ENCODE results near the gene WIPF1. TPM values are rescaled to one million over a fixed set of nuclear protein-coding genes. Genes with fewer than 3 reads are reported as not detected.

Gene WIPF1
- total RNA-seq, 2 donors from 2014 or later: 50.4 to 58.8 TPM

- no peak for DNase-seq (ENCODE audit: low spot score)
- no peak for ATAC-seq (ENCODE audit: insufficient number of reproducible peaks, low FRiP score, low read depth)
- peaks cover 74 to 80% of the 10 kb centered on the region in 2 donors for H3K4me1 ChIP-seq (ENCODE audit: control insufficient read depth in 1 of 2, low read depth in 2 of 2)
- no peaks in the 10 kb centered on the region for H3K9me3 ChIP-seq
- TF ChIP-seq CTCF (IDR thresholded peaks at IDR 0.05): no peak
- no peaks in the 10 kb centered on the region for H3K36me3 ChIP-seq
- H3K27ac ChIP-seq: peak overlapping the region; percentile 57 to 91
- H3K27me3 ChIP-seq (replicated peaks; ENCODE audit: insufficient read depth): no peaks in the 10 kb centered on the region
- no peak overlapping the region for H3K4me3 ChIP-seq
Measured at GRCh38 chr2:174590346-174590745, 7.3 kb downstream of the WIPF1 start.

- DNase-seq (ENCODE audit: low spot score) (no peak), ATAC-seq (ENCODE audit: insufficient number of reproducible peaks, low FRiP score, low read depth) (no peak)
- H3K36me3 ChIP-seq: peaks cover 4% of the 10 kb centered on the region
- H3K9me3 ChIP-seq: no peaks in the 10 kb centered on the region
- H3K27ac ChIP-seq: peak overlapping the region; percentile 5 to 11
- TF ChIP-seq CTCF (IDR thresholded peaks at IDR 0.05): no peak
- no peaks in the 10 kb centered on the region for H3K27me3 ChIP-seq (replicated peaks; ENCODE audit: insufficient read depth)
- H3K4me1 ChIP-seq (ENCODE audit: control insufficient read depth in 1 of 2, low read depth in 2 of 2): peaks cover 73 to 82% of the 10 kb centered on the region in 2 donors
- no peak overlapping the region for H3K4me3 ChIP-seq
Measured at GRCh38 chr2:174589334-174589733, 8.3 kb downstream of the WIPF1 start.

- Histone ChIP-seq H3K27me3 (replicated peaks; ENCODE audit: insufficient read depth) (no peaks in the 10 kb centered on the region), H3K27ac (peak overlapping the region in 1 of 2 donors; percentile 5), H3K4me1 (ENCODE audit: control insufficient read depth in 1 of 2, low read depth in 2 of 2) (peaks cover 64 to 73% of the 10 kb centered on the region in 2 donors), H3K4me3 (no peak overlapping the region), H3K36me3 (peaks cover 8% of the 10 kb centered on the region), H3K9me3 (no peaks in the 10 kb centered on the region)
- ATAC-seq (ENCODE audit: insufficient number of reproducible peaks, low FRiP score, low read depth) (no peak), DNase-seq (ENCODE audit: low spot score) (no peak)
- no peak for TF ChIP-seq CTCF (IDR thresholded peaks at IDR 0.05)
Measured at GRCh38 chr2:174588463-174588862, 9.1 kb downstream of the WIPF1 start.

- no peak overlapping the region for H3K27ac ChIP-seq
- no peak for ATAC-seq (ENCODE audit: insufficient number of reproducible peaks, low FRiP score, low read depth)
- peaks cover 55 to 66% of the 10 kb centered on the region in 2 donors for H3K4me1 ChIP-seq (ENCODE audit: control insufficient read depth in 1 of 2, low read depth in 2 of 2)
- H3K9me3 ChIP-seq: no peaks in the 10 kb centered on the region
- peaks cover 8% of the 10 kb centered on the region for H3K36me3 ChIP-seq
- TF ChIP-seq CTCF (IDR thresholded peaks at IDR 0.05): no peak
- no peaks in the 10 kb centered on the region for H3K27me3 ChIP-seq (replicated peaks; ENCODE audit: insufficient read depth)
- H3K4me3 ChIP-seq: no peak overlapping the region
- no peak for DNase-seq (ENCODE audit: low spot score)
Measured at GRCh38 chr2:174587579-174587978, 10.0 kb downstream of the WIPF1 start.

- Histone ChIP-seq H3K27ac (peak overlapping the region in 1 of 2 donors; percentile 40), H3K4me1 (ENCODE audit: control insufficient read depth in 1 of 2, low read depth in 2 of 2) (peaks cover 51 to 59% of the 10 kb centered on the region in 2 donors)
Measured at GRCh38 chr2:174586418-174587295, 10.9 kb downstream of the WIPF1 start.

More at GRCh38 chr2:174586418-174587295, 10.9 kb downstream of the WIPF1 start:
- DNase-seq (ENCODE audit: low spot score) (no peak), ATAC-seq (ENCODE audit: insufficient number of reproducible peaks, low FRiP score, low read depth) (no peak)
- no peak overlapping the region for H3K4me3 ChIP-seq
- H3K36me3 ChIP-seq: peaks cover 8% of the 10 kb centered on the region
- no peak for TF ChIP-seq CTCF (IDR thresholded peaks at IDR 0.05)
- no peaks in the 10 kb centered on the region for H3K9me3 ChIP-seq
- no peaks in the 10 kb centered on the region for H3K27me3 ChIP-seq (replicated peaks; ENCODE audit: insufficient read depth)

Data from thoracic aorta (tissue), 2 donors.